Activated CD8-positive, alpha-beta memory T cell treated with anti-CD3 and anti-CD28 coated beads for 4 hours (primary cell): ENCODE measurements around the gene SIK3.

Source experiments
- DNase-seq, 2 donors: peaks; one replicate each; pipeline ENCODE4 v3.0.0-alpha.2; 2020; ENCODE audit warnings: low read depth in 2 of 2

The SIK3 gene

GRCh38 chr11:117110294-117110950 lies 12.2 kb upstream of the SIK3 start:
- no peak for DNase-seq

- DNase-seq, result no peak
Observed at GRCh38 chr11:117107701-117108590, 9.7 kb upstream of the SIK3 start.

DNA sequence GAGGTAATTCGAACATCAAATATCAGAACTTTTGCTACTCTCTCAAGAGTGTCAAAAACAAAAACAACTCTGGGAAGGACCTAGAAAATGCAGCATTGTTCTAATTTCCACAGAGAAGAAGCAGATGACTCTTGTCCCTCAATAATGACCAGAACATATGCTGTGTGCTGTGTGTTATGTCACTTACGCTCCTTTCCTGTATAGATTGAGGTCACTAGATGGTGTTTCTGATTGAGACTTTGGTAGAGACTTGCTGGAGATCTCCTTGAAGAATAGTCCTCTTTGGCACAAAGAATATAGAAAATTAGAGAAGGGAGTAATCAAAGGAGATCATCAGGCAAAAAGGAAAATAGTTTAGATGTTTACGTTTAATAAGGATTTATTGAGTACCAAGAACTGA lies 2.3 kb upstream of the SIK3 start:
- no peak for DNase-seq

DNA sequence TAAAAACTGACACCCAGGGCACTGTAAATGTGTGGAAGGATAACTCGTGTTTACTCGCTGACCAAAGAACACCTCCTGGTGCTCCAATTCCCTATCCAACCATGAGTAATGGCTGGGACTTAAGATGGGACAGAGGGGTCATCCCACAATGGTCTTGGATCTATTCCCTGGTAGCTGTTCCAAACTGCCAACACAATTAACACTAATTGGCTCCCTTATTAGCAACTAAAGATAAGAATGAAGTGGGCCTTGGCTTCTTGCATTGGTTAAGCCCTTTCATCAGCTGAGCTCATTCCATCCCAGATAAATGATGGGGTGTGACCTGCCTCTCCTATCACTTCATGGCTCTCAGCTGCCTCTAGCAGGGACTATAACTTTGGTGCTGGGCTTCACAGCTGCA lies 1.5 kb upstream of the SIK3 start:
- DNase-seq, result no peak

DNA sequence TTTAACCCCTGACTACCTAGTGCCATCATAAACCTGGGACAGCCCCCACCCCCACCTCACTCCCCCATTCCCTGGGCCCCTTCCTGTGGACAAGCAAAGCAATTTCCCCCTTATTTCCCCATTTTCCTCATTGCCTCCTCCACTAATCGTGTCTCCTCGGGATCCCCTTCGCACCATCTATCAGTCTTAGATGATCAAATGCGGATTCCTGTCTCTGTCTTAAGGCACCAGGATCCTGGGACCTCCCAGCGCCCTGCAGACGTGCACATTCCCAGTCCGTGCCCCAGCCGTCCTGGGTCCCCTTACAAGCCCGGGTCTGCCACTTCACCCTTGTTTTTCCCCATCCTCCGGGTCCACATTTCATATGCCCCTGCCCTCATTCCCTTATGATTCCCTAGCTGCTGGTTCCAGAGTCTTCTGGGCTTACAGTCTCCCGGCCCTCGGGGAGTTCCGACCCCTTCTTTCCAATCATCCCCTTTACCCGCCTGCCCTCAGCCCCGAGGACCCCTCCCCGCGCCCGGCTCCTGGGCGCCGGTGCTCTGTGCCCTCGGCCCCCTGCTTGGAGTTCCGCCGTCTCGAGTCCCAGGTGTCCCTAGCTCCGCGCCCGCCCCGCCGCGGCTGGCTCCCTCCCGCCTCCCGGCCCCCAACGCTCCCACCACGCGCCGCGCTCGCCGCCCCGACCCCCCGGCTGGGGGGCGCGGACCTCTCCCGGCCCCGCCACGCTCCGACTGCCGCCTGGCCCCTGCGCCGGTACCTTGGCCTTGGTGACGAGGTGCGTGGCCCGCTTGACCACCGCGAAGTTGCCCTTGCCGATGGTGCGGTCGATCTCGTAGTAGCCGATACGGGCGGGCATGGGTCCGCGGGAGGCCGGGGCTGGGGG lies 599 bp downstream of the SIK3 start:
- peak in 1 of 2 donors; percentile 14 for DNase-seq

DNA sequence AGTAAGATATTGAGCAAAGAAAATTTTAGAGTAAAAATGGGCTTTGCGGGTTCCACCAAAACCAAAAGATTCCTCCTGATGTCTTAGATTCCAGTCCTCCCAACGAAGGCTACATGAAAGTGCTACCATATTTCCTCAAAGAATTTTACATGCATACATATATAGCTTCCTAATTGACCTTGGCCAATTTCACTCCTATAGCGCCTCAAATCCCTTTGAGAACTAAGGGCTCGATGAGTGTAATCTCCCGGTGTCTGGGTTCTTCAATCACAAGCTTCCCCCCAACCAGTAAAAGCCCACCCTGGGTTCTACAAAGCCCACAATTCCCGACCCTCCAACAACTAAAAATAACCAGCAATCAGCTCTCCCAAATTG lies 1.2 kb downstream of the SIK3 start:
- DNase-seq, result no peak

DNA sequence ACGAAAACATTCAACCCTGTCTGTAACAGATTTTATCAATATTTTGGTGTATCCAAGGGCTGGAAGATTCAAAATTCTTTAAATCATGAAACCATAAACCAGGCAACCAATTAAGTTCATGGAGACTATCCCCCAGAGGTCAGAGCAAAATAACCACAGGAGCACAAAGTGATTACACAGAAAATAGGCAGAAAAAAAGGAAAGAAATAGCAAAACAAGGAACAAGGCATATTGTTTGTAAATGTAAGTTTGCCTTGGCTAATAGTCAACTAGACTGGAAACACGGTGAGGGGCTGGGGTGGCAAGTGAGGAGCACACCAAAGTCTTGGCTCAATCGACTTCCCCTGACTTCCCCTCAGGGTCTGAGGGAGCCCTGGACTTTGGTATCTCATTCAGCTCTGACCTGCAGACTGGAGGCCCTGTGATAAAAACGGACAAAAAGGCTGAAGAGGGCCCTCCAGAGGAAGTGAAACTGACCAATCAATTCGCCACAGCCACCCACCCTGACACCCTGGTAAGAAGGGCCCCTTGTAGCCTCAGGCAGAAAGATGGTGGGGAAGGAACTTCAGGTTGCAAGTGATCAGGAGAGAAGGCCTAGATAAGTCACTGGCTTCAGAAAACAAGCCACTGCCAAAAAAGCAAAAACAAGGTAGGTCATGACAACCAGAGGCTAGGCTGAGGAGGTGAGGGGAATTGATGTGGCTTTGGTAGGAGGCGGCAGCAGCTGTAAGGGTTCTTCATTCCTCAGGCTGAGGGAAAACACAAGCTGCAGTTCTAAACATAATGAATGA lies 1.8 kb downstream of the SIK3 start:
- DNase-seq, result no peak

GRCh38 chr11:117095284-117096161 lies 2.7 kb downstream of the SIK3 start:
- no peak for DNase-seq

DNA sequence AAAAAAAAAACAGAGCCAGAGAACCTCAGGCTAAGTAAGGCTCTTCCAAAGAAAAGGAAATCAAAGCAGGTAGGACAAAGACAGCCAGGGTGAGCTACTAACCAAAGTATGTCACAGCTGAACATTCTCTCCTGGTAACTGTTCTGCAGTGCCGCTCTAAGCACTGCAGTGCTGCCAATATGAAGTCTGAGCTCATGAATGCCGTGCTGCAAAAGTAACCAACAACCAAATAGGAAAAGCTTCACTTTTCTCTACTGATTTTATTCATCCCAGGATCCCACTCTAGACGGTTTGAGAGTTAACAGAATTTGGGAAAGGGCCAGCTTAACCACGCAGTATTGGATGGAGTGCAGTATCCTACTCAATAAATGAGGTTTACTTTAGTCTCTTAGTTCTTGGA lies 3.5 kb downstream of the SIK3 start:
- DNase-seq, result no peak

- DNase-seq, result no peak
Observed at GRCh38 chr11:117092951-117093590, 5.2 kb downstream of the SIK3 start.

DNA sequence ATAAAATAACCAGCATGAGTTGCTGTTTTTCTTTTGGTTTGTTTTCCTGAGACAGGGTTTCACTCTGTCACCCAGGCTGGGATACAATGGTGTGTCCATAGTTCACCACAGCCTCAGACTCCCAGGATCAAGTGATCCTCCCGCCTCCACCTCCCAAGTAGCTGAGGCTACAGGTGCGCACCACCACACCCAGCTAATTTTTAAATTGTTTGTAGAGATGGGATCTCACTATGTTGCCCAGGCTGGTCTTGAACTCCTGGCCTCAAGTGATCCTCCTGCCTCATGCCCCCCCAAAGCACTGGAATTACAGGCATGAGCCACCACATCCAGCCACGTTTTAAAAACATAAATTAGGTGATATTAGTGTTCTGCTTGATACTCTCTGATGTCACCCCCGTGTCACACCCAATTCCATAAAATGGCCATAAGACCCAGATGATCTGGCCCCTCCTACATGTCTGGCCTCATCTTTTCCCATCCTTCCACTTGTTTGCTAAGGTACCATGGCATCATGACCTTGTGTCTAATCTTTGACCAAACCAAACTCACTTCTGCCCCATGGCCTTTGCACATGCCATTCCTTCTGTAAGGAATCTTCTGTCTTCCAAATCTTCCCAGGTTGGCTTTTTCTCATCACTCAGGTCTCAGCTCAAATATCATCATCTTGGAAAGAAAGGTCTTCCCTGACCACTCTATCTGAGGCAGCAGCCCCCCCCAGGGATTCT lies 6.3 kb downstream of the SIK3 start:
- no peak for DNase-seq

DNA sequence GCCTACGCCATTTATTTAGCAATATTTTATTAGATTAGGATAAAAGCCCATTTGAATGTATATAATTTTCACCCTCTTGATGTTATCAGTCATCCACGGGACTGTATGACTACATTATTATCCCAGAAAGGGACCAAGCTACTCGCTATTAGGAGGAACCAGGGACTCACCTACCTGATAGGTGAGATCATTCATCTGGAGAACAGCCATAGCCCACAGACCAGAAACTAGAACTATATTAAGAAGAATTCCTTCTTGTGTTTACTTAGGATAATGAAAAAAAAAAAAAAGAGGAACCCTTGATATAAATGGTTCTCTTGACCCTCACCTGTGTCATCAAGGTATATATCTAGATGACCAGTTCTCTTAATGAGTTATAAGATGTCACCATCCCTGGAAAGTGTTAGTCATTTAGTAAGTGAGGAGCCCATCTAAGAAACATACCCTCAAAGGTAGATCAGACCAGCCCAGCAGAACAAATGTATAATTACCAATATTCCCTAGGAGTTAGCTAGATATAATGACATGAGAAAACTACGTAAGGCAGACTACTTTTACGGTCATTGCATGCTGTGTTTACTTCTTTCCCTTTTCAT lies 8.0 kb downstream of the SIK3 start:
- no peak for DNase-seq

DNA sequence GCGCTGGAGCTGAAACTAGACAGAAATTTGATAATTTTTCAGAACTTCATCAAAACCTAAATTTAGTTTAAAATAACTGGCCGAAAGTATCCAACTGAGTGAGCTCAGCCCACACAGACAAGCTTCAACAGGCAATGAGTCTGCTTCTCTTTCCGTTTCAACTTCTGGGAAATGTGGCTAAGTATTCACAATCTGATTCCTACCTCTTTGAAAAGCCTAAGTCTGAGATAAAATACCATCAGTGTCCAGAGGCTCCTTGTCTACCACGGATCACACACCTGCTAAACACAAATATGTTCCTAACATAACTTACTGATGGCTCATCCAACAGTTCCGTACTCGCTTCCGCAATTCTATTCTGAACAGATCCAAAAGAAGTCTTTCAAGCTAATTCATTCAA lies 8.5 kb downstream of the SIK3 start:
- no peak for DNase-seq

DNA sequence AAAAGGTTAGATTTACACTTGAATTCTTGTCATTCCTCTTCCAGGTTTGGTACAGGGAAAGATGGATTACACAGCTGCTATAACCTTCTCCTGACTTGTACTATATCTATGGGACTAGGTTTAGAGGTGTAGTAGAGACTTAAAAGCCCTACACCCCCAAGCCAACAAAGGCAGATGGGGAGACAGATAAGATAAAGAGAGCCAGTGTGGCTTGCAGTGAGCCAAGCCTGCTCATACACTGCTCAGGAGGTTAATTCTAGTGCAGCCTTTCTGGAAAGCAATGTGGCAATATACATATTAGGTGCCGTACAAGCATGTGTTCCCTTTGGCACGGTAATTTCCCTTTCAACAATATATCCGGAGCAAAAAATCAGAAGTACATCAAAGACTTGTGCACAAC lies 10.8 kb downstream of the SIK3 start:
- no peak for DNase-seq

- no peak for DNase-seq
Observed at GRCh38 chr11:117084992-117085391, 13.2 kb downstream of the SIK3 start.

DNA sequence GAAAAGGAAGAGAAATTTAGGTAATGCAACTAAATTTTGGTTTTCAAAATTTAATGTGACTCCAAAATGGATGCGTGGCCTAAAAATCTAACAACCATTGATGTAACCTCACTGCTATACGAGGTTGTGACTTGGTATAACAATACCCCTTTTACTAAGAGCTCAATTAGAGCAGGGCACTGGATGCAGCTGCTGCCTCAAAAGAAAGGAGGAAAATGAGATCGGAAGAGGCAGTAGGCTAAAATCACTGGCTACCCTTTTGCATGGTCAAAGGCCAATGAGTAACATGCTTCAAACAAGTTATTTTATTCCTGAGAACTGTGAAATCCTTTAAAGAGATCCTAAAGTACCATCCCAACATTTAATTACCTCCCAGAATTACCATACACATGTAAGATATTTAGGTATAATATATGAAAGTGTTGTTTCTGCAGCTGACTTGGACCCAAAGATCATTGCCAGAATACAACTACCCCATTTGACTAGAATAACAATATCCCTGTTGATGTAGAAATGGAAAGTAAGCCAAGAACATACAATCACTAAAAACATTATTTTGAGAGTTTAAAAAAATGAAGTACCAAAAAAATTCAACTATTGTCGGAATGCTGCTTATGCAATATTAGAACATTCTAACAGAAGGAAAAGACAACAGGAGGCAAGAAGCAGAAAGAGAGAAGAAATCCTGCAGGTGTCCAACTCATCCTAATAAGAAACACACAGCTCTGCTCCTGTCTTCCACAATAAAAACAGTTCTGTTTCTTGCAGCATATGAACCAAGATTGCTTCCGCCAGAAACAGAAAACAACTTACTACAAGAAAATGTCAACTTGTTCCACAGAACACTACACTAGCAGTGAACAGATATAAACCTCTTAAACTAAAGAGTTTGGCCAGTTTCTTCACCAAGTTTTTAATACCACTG lies 15.0 kb downstream of the SIK3 start:
- DNase-seq, result no peak

- no peak for DNase-seq
Observed at GRCh38 chr11:117081908-117082307, 16.3 kb downstream of the SIK3 start.

GRCh38 chr11:117080370-117080769 lies 17.9 kb downstream of the SIK3 start:
- no peak for DNase-seq
